Right atrium auricular region (tissue), 2 donors: ENCODE measurements around the gene YJU2. TPM values are rescaled to one million over a fixed set of nuclear protein-coding genes. Genes with fewer than 3 reads are reported as not detected.

Source experiments
- DNase-seq: peaks from one replicate; pipeline ENCODE4 v3.0.0-alpha.2; 2019; ENCODE audit warnings: low spot score
- H3K27ac ChIP-seq, 2 donors: fragments of 200-600 bp; sonication (generic); 1 replicate in 1 of 2; 2 replicates in 1 of 2; pipeline ENCODE4 v1.5.1; 2016 to 2019
- H3K27me3 ChIP-seq, 2 donors: fragments of 200-600 bp; sonication (generic); one replicate each; pipeline versions ENCODE4 v1.5.1 to v1.6.0; 2017 to 2019
- H3K36me3 ChIP-seq: fragments of 200-600 bp; sonication (generic); one replicate; pipeline ENCODE4 v1.5.1; 2016
- H3K4me1 ChIP-seq, 2 donors: fragments of 200-600 bp; sonication (generic); one replicate each; pipeline versions ENCODE4 v1.5.1 to v1.6.0; 2017 to 2019
- H3K4me3 ChIP-seq, 2 donors: fragments of 200-600 bp; sonication (generic); 1 replicate in 1 of 2; 2 replicates in 1 of 2; pipeline ENCODE4 v1.5.1; 2017 to 2019; ENCODE audit warnings: mild to moderate bottlenecking in 1 of 2, moderate library complexity in 1 of 2
- H3K9me3 ChIP-seq, 2 donors: fragments of 200-600 bp; sonication (generic); one replicate each; pipeline ENCODE4 v1.5.1; 2019
- total RNA-seq, 2 donors: library from RNA; depleted of rRNA; stranded (reverse); fragments of >200 nt; gene quantifications; one replicate each; pipeline ENCODE4 v1.1.0, GENCODE V29; 2016
- TF ChIP-seq, protein P1 (sequence below), 2 donors: fragments of 200-600 bp; sonication (generic); IDR thresholded peaks; one replicate each; pipeline ENCODE4 v1.5.1; 2019; ENCODE audit warnings: antibody characterized with exemption in 2 of 2

Gene YJU2
- total RNA-seq, 2 donors from 2014 or later: 9.1 to 17.6 TPM

- no peaks in the 10 kb centered on the region for H3K27me3 ChIP-seq
- H3K36me3 ChIP-seq: no peaks in the 10 kb centered on the region
- DNase-seq: no peak
- H3K4me3 ChIP-seq: peak within 1 kb of the TSS in 1 of 2 donors; percentile 29
- no peaks in the 10 kb centered on the region for H3K9me3 ChIP-seq
- TF ChIP-seq, protein P1, sequence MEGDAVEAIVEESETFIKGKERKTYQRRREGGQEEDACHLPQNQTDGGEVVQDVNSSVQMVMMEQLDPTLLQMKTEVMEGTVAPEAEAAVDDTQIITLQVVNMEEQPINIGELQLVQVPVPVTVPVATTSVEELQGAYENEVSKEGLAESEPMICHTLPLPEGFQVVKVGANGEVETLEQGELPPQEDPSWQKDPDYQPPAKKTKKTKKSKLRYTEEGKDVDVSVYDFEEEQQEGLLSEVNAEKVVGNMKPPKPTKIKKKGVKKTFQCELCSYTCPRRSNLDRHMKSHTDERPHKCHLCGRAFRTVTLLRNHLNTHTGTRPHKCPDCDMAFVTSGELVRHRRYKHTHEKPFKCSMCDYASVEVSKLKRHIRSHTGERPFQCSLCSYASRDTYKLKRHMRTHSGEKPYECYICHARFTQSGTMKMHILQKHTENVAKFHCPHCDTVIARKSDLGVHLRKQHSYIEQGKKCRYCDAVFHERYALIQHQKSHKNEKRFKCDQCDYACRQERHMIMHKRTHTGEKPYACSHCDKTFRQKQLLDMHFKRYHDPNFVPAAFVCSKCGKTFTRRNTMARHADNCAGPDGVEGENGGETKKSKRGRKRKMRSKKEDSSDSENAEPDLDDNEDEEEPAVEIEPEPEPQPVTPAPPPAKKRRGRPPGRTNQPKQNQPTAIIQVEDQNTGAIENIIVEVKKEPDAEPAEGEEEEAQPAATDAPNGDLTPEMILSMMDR (IDR thresholded peaks at IDR 0.05): no peak
- peaks cover 0 to 7% of the 10 kb centered on the region in 2 donors for H3K4me1 ChIP-seq
- no peak within 1 kb of the TSS for H3K27ac ChIP-seq
Measured at GRCh38 chr19:4304538-4305256, 57.8 kb downstream of the YJU2 start, which contains the start of gene FSD1. Gene FSD1, plus strand, starts transcription at chr19:4304598. Its CDS starts 149 bp downstream, at chr19:4304747.

GRCh38 chr19:4305257-4305612 lies 58.4 kb downstream of the YJU2 start:
- TF ChIP-seq, protein P1 (IDR thresholded peaks at IDR 0.05): no peak
- Histone ChIP-seq H3K27ac (no peak overlapping the region), H3K9me3 (no peaks in the 10 kb centered on the region), H3K4me1 (peaks cover 0 to 7% of the 10 kb centered on the region in 2 donors), H3K4me3 (no peak overlapping the region), H3K27me3 (no peaks in the 10 kb centered on the region), H3K36me3 (no peaks in the 10 kb centered on the region)
- DNase-seq: no peak

GRCh38 chr19:4305659-4306058 lies 58.8 kb downstream of the YJU2 start:
- Histone ChIP-seq H3K4me3 (no peak overlapping the region), H3K9me3 (no peaks in the 10 kb centered on the region), H3K27ac (no peak overlapping the region), H3K27me3 (no peaks in the 10 kb centered on the region), H3K36me3 (no peaks in the 10 kb centered on the region), H3K4me1 (peaks cover 0 to 7% of the 10 kb centered on the region in 2 donors)
- DNase-seq: no peak
- TF ChIP-seq, protein P1 (IDR thresholded peaks at IDR 0.05): no peak

- Histone ChIP-seq H3K4me1 (no peaks in the 10 kb centered on the region), H3K27ac (no peak overlapping the region), H3K36me3 (no peaks in the 10 kb centered on the region), H3K27me3 (no peaks in the 10 kb centered on the region), H3K4me3 (no peak overlapping the region), H3K9me3 (no peaks in the 10 kb centered on the region)
- no peak for DNase-seq
- TF ChIP-seq, protein P1 (IDR thresholded peaks at IDR 0.05): no peak
Measured at GRCh38 chr19:4310247-4311121, 63.6 kb downstream of the YJU2 start.

DNA sequence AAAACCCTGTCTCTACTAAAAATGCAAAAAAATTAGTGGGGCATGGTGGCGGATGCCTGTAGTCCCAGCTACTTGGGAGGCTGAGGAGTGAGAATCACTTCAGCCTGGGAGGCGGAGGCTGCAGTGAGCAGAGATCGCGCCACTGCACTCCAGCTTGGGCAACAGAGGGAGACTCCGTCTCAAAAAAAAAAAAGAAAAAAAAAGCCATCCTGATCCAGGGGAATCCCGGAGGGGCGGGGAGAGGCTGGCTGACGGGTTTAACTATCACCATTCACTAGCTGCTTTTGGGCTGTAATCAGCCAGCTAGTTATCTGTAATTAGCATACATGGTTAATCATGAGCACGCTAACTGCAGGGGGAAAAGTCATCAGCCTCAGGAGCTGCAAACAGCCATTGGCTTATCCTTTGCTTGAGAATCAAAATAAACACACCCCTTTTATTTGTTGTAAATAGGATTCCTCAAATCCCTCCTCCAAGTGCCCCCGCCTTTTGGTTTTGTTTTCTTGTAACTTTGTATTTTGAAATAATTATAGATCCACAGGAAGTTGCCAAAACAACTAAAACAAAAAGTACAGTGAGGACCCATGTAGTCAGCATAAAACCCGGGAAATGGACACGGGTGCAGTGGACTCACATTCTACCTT lies 67.1 kb downstream of the YJU2 start:
- TF ChIP-seq, protein P1 (IDR thresholded peaks at IDR 0.05): no peak
- H3K4me1 ChIP-seq: no peaks in the 10 kb centered on the region
- no peak overlapping the region for H3K4me3 ChIP-seq
- H3K9me3 ChIP-seq: no peaks in the 10 kb centered on the region
- no peaks in the 10 kb centered on the region for H3K27me3 ChIP-seq
- DNase-seq: no peak
- no peak overlapping the region for H3K27ac ChIP-seq
- H3K36me3 ChIP-seq: no peaks in the 10 kb centered on the region
